CD4-positive, alpha-beta T cell (primary cell): ENCODE data around the gene EPB41L4B. TPM values are rescaled to one million over a fixed set of nuclear protein-coding genes. Genes with fewer than 3 reads are reported as not detected.

ENCODE experiments used
- ATAC-seq: fragments of 200-7000 bp; cut with Tn5 transposase; one replicate; pipeline ENCODE4 v1.10.0; 2022; ENCODE audit warnings: mild to moderate bottlenecking; ENCODE audit not compliant: poor library complexity
- CTCF ChIA-PET: fragments of 350-600 bp; sonication (Branson Sonifier 250); formaldehyde crosslinking; loops from one replicate; lab custom pipeline; 2021; ENCODE audit warnings: antibody characterized with exemption, inconsistent platforms; lab: Charles Lee
- POLR2A ChIA-PET: fragments of 350-600 bp; sonication (Branson Sonifier 250); formaldehyde crosslinking; loops from one replicate; lab custom pipeline; 2021; ENCODE audit warnings: antibody characterized with exemption, inconsistent platforms; lab: Charles Lee
- DNase-seq, 14 experiments: peaks; one replicate each; pipeline ENCODE4 v3.0.0-alpha.2; 2013 to 2020; ENCODE audit warnings: mixed read lengths in 2 of 14
- H3K27ac ChIP-seq, 2 donors: one replicate each; pipeline versions ENCODE4 v1.5.1 to v1.7.0; 2013; ENCODE audit warnings: low read length in 2 of 2, low read depth in 1 of 2, mild to moderate bottlenecking in 1 of 2
- H3K27me3 ChIP-seq, 2 experiments: 1 replicate in 1 of 2; 2 replicates in 1 of 2; pipeline versions ENCODE4 v1.6.1 to v1.7.0; 2013; ENCODE audit warnings: low read length in 2 of 2, control low read depth in 1 of 2, mild to moderate bottlenecking in 1 of 2, moderate library complexity in 1 of 2; ENCODE audit not compliant: insufficient read depth in 2 of 2, control insufficient read depth in 1 of 2
- H3K36me3 ChIP-seq: one replicate; pipeline ENCODE4 v1.6.1; 2013; ENCODE audit warnings: low read length, control low read depth; ENCODE audit not compliant: insufficient read depth
- H3K4me1 ChIP-seq: one replicate; pipeline ENCODE4 v1.6.1; 2013; ENCODE audit warnings: low read length, control low read depth; ENCODE audit not compliant: insufficient read depth
- H3K4me3 ChIP-seq: one replicate; pipeline ENCODE4 v1.5.1; 2013; ENCODE audit warnings: mild to moderate bottlenecking, low read length, moderate library complexity
- H3K9me3 ChIP-seq, 2 experiments: 1 replicate in 1 of 2; 2 replicates in 1 of 2; pipeline versions ENCODE4 v1.6.1 to v1.7.0; 2013; ENCODE audit warnings: low read length in 2 of 2, mild to moderate bottlenecking in 2 of 2, control low read depth in 1 of 2, moderate library complexity in 1 of 2; ENCODE audit not compliant: control insufficient read depth in 1 of 2, insufficient read depth in 1 of 2
- H3K27ac Mint-ChIP-seq: one replicate; pipeline ENCODE4 v1.8.0; 2020; ENCODE audit warnings: mixed read lengths
- H3K27me3 Mint-ChIP-seq: one replicate; pipeline ENCODE4 v1.8.0; 2021; ENCODE audit warnings: mixed read lengths
- H3K36me3 Mint-ChIP-seq: one replicate; pipeline ENCODE4 v1.8.0; 2021; ENCODE audit warnings: low read depth, mixed read lengths
- H3K4me1 Mint-ChIP-seq: one replicate; pipeline ENCODE4 v1.8.0; 2021; ENCODE audit warnings: low read depth, mixed read lengths
- H3K4me3 Mint-ChIP-seq: one replicate; pipeline ENCODE4 v1.8.0; 2020; ENCODE audit warnings: mild to moderate bottlenecking, mixed read lengths
- H3K9me3 Mint-ChIP-seq: one replicate; pipeline ENCODE4 v1.8.0; 2020; ENCODE audit warnings: mixed read lengths
- CTCF ChIP-seq: fragments of 200-600 bp; IDR thresholded peaks from one replicate; pipeline ENCODE4 v1.8.0; 2022; ENCODE audit warnings: antibody characterized with exemption, mild to moderate bottlenecking
- intact Hi-C, 2 experiments: fragments of 100-400 bp; cut with DNase I in 1 of 2; cut with micrococcal nuclease in 1 of 2; formaldehyde crosslinking; loops; one replicate each; pipeline versions ENCODE4 v1.15.1 to v1.9.0; 2023 to 2025; cut with DNase I, micrococcal nuclease
- total RNA-seq, 174 experiments: library from RNA in 2 of 174; stranded (reverse) in 2 of 174; gene quantifications; one replicate each; pipeline ENCODE4 v1.2.3 and lab custom pipeline; 2021 to 2026

Gene EPB41L4B
- total RNA-seq, 2 experiments from 2014 or later, result not detected

DNA sequence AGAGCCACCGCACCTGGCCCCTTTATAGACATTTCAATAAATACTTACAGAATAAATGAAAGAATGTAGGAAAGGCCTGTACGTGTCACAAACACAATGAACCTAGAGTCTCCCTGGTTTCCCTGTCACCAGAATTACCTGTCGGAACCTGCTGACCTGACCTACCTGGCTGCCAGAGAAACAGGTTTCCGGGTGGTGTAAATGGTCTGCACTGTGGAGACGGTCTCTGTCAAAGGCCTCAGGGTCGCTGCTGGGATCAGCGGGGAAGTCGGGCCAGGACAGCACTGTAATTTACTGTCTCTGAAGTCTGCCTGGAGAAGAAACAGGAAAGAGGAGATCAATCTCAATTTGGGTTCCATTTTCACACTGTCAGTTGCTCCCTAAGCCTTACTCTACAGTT lies 144.5 kb downstream of the EPB41L4B start:
- no peak overlapping the region for H3K27ac ChIP-seq
- Mint-ChIP-seq H3K4me1 (peaks cover 9% of the 10 kb centered on the region), H3K9me3 (no peaks in the 10 kb centered on the region), H3K4me3 (no peak overlapping the region), H3K27ac (no peak overlapping the region), H3K27me3 (peaks cover 4% of the 10 kb centered on the region), H3K36me3 (no peaks in the 10 kb centered on the region)
- H3K36me3 ChIP-seq, result no peaks in the 10 kb centered on the region
- CTCF ChIA-PET, result no interaction called here
- POLR2A ChIA-PET, result no interaction called here
- H3K4me3 ChIP-seq, result no peak overlapping the region
- no peak for ATAC-seq
- H3K9me3 ChIP-seq, result no peaks in the 10 kb centered on the region
- DNase-seq, result no peak
- H3K27me3 ChIP-seq, result peaks cover 4 to 9% of the 10 kb centered on the region in 2 experiments
- intact Hi-C loops, result no loop called here
- TF ChIP-seq CTCF, result no peak
- peaks cover 5% of the 10 kb centered on the region for H3K4me1 ChIP-seq

GRCh38 chr9:109172935-109173334 lies 147.9 kb downstream of the EPB41L4B start:
- no peak overlapping the region for H3K4me3 ChIP-seq
- no peak for TF ChIP-seq CTCF
- intact Hi-C loops, result no loop called here
- Mint-ChIP-seq H3K27ac (no peak overlapping the region), H3K4me3 (no peak overlapping the region), H3K9me3 (no peaks in the 10 kb centered on the region), H3K4me1 (no peaks in the 10 kb centered on the region), H3K36me3 (no peaks in the 10 kb centered on the region), H3K27me3 (peaks cover 33% of the 10 kb centered on the region)
- H3K9me3 ChIP-seq, result no peaks in the 10 kb centered on the region
- no peaks in the 10 kb centered on the region for H3K4me1 ChIP-seq
- DNase-seq, result no peak
- H3K27ac ChIP-seq, result no peak overlapping the region
- POLR2A ChIA-PET, result interaction anchor here (1.6 kb wide), 1 partner anchor 10 kb away, joined by 3 read pairs; no protein-coding TSS in a partner anchor
- peaks cover under 1 to 17% of the 10 kb centered on the region in 2 experiments for H3K27me3 ChIP-seq
- CTCF ChIA-PET, result no interaction called here
- ATAC-seq, result no peak
- no peaks in the 10 kb centered on the region for H3K36me3 ChIP-seq

DNA sequence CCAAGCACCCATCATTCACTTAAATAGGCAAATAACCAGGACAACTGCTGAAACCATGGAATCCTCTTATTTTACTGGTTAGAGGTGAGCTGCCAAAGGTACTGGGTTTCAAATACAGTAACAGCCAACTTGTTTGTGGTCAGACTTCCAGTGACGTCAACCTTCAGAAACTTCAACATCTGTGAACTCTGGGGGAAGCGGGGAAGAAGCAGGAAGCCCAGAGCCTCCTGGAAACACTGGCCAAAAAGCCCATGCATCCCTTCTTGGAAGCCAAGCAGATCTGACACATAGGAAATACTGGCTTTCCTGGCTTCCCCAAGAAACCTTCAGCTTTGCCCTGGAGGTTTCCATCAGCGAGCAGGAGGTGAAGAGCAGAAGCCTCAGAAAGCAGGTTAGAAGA lies 148.9 kb downstream of the EPB41L4B start:
- no peaks in the 10 kb centered on the region for H3K4me1 ChIP-seq
- Mint-ChIP-seq H3K27ac (no peak overlapping the region), H3K36me3 (no peaks in the 10 kb centered on the region), H3K4me1 (peaks cover 4% of the 10 kb centered on the region), H3K9me3 (no peaks in the 10 kb centered on the region), H3K4me3 (no peak overlapping the region), H3K27me3 (peaks cover 41% of the 10 kb centered on the region)
- no peaks in the 10 kb centered on the region for H3K36me3 ChIP-seq
- TF ChIP-seq CTCF, result no peak
- CTCF ChIA-PET, result no interaction called here
- H3K27ac ChIP-seq, result no peak overlapping the region
- POLR2A ChIA-PET, result no interaction called here
- DNase-seq (no peak), ATAC-seq (no peak)
- H3K27me3 ChIP-seq, result peaks cover 8 to 25% of the 10 kb centered on the region in 2 experiments
- no peak overlapping the region for H3K4me3 ChIP-seq
- intact Hi-C loops, result no loop called here
- H3K9me3 ChIP-seq, result peaks cover 0 to 3% of the 10 kb centered on the region in 2 experiments
